ENCODE measurements around the gene ADAMTSL3. TPM values are rescaled to one million over a fixed set of nuclear protein-coding genes. Genes with fewer than 3 reads are reported as not detected.
"Not testable (repeated sequence)": the region's sequence is repeated elsewhere in the genome, so short reads cannot be mapped to it uniquely, and the experiment has no call there.

The ADAMTSL3 gene
- polyA plus RNA-seq, 3 donors = 2.4 to 4.7 (median 4.1) TPM

DNA sequence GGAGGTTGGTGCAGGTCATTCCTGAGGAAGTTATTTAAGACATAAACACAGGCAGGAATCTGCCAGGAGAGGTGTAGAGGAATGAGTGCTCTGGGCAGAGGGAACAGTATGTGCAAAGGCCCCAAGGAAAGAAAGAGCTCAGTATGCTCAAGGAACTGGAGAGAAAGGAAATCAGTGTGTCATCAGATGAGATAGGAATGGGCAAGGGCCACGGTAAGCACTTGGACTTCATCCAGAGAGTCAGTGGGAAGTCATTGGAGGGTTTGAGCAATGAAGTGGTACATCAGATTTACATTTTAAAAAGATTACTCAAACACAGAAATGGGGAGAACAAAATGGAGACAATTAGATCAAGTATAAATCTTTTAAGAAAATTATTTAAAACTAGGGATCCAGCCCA is 272.2 kb downstream of the ADAMTSL3 start:
- no peak for DNase-seq

GRCh38 chr15:83927704-83928391 is 273.9 kb downstream of the ADAMTSL3 start:
- no peak for DNase-seq

DNA sequence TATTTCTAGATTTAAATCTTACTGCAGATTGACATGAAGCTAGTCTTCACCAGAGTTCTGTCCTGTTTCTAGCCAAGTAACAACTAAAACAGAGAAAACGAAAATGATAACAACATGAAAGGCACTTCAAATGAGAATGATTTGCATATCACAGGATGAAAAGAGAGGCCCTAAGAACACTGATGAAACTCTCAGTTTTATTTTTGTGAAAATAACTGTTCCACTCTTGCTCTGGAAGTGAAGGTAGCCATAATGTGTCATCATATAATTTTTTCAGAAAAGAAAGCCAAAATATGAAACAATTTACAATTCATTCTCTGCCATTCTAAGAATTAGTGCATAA is 274.4 kb downstream of the ADAMTSL3 start:
- DNase-seq = no peak

GRCh38 chr15:83928878-83929418 is 275.0 kb downstream of the ADAMTSL3 start:
- no peak for DNase-seq

DNA sequence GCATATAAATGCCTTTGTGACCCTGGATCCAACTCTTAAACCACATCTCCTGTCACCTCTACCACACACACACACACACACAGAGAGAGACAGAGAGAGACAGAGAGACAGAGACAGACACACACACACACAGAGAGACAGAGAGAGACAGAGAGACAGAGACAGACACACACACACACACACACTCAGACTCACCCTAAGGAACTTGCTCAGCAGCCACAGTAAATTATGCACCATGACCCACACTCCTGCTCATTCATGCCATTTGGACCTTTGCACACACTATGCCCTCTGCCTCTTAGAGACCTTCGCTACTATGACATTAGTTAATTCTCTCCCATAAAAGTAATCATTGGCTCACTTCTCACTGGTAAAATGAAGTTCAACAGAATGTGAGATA is 275.7 kb downstream of the ADAMTSL3 start:
- no peak for DNase-seq

DNA sequence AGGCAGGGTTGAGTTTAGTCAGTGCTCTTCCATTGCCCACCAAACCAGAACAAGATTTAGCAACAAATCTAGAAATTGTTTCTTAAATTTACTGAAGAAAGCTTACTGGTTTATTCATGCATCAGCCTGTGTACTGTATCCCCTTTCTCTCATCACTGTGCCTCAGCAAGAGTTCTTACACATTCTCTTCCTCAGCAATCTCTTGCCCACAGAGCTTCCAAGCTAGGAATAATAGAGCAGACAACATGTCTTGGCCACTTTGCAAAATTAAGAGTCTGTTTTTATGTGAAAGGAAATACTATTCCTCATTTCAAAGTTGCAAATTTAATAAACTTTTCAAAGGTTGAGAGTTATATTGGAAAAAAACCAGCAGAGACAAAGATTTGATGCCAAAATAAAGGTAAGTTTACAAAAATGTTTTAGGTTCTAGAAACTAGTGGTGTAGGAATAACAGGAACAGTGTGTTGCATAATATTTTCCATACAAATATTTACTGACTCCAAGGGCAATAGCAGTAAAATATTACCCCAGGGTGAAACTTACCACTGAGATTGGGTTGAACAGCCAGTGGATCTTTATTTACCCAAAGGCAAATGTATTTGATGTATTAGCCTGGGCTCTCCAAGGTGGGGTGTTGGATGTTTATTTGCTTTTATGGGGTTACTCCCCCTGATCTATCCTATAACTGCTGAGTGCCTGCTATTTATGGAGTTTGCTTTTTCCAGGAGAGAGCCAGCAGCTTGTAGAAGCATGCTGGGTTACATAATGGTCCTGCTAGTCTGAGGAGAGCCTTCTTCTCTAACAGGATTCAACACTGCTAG is 276.7 kb downstream of the ADAMTSL3 start:
- peak; percentile 8 for DNase-seq

GRCh38 chr15:83935774-83936173 is 281.9 kb downstream of the ADAMTSL3 start:
- DNase-seq = no peak

DNA sequence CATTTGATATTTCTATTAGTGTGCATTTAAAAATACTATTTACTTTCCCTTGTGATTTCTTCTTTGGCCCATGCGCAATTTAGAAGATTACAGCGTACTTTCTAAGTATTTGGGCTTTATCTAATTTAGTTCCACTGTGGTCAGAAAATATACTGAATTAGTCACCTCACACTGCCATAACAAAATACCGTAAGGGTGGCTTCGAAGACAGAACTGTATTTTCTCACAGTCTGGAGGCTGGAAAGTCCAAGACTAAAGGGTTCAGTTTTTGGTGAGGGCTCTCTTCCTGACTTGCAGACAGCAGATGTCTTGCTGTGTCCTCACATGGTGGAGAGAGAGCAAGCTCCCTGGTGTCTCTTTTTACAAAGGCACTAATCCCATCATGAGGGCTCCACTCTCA is 286.2 kb downstream of the ADAMTSL3 start:
- no peak for DNase-seq

DNA sequence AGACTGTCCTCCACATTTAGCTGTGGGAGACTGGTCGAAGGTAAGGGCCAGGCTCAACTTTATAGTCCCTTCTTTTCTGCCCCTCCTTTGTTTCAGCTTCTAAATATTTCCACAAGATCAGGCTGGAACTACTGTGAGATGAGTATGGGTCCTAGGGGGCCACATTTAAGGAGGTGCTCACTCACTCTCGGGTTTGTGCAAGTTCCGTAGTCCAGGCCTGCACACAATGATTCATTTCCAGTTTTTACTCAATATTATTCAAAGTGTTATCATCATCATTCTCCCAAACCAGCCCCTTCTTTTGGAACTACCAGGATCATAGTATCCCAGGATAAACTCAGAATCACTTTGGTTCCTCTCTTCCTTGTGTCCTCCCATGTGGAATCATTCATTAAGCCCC is 289.1 kb downstream of the ADAMTSL3 start:
- DNase-seq = no peak

- DNase-seq = no peak
These were observed 290.0 kb downstream of the ADAMTSL3 start for GRCh38 chr15:83943849-83944404.

GRCh38 chr15:83947156-83947555 is 293.2 kb downstream of the ADAMTSL3 start:
- no peak for DNase-seq

GRCh38 chr15:83954506-83954905 is 300.6 kb downstream of the ADAMTSL3 start:
- DNase-seq = no peak

GRCh38 chr15:83955806-83956265 is 301.9 kb downstream of the ADAMTSL3 start:
- DNase-seq = no peak

GRCh38 chr15:83956887-83957286 is 303.0 kb downstream of the ADAMTSL3 start:
- DNase-seq = no peak

- DNase-seq = no peak
These were observed 305.6 kb downstream of the ADAMTSL3 start for GRCh38 chr15:83959477-83959876.

DNA sequence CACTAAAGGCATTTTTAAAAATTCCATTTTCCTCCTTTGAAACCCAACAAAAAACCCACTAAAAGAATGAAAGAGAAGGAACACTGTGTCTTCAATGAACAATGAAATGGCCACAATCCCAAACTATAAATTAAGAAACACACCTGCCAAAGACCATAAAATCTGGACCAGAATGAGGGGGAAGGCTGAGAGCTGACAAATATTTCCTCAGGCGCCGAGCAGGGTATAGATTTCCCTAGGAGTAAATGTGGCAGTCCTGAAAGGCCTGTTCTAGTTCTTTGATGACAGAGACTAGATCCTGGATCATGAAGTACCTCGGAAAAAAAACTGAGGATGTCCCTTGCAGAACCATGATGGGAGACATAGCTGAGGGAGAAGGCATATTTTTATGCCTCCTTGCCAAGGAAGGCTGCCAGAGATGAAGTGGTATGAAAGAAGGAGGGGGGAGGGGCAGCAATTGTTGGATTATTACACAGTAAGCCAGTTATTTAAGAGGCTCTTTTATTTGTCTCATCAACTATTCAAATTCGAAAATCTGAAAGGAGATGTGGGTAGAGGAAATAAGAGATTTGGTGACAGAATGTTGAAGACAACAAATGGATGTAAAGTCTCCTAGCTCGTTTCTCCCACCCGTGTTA is 306.4 kb downstream of the ADAMTSL3 start:
- no peak for DNase-seq

GRCh38 chr15:83961311-83961710 is 307.4 kb downstream of the ADAMTSL3 start:
- no peak for DNase-seq

DNA sequence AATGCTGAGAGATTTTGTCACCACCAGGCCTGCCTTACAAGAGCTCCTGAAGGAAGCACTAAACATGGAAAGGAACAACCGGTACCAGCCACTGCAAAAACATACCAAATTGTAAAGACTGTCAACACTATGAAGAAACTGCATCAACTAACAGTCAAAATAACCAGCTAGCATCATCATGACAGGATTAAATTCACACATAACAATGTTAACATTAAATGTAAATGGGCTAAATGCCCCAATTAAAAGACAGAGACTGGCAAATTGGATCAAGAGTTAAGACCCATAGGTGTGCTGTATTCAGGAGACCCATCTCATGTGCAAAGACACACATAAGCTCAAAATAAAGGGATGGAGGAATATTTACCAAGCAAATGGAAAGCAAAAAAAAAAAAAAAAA is 311.0 kb downstream of the ADAMTSL3 start:
- not testable (repeated sequence) for DNase-seq

- DNase-seq = no peak
These were observed 316.5 kb downstream of the ADAMTSL3 start for GRCh38 chr15:83970295-83970890.

- no peak for DNase-seq
These were observed 318.1 kb downstream of the ADAMTSL3 start for GRCh38 chr15:83971992-83972391.

DNA sequence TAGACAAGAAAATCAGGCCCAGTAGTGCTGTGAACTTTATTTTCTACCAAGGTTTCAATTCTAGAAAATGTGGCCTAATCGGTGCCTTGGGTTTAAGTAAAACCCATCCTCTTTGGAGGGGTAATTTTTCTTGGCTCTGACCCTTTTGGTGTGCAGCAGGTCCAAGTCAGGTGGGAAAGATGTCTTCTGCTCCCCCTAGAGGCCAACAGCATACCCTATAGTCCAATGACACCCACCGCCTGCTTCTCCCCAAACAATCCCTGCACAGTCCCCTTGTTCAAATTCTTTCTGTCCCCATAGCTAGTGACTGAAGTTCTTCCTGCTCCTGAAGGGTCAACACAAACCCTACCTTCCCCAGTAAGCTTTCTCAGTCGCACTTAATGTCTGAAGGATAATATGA is 319.9 kb downstream of the ADAMTSL3 start:
- DNase-seq = no peak

DNA sequence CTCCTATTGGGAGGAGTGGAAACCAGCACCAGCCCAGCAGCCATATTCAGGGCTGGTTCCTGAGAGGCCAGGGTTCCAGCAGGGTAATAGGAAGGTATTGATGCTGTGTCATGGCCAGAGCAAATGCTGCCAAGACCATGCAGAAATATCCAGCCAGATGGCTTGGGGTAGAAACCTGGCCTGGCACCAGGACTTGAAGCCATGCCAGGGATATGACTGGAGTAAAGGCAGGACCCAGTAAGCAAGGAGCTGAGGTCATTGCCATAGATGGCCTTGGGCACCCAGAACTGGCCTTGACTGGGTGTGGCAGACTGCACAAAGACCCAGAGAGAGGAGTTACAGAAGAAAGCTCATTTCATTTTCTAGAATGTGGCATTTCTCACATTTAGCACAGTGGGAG is 324.1 kb downstream of the ADAMTSL3 start:
- DNase-seq = no peak

Measured in renal pelvis (tissue), 4 donors.